Fibroblast of pulmonary artery (primary cell): ENCODE measurements around the gene ZDHHC8.

ENCODE experiments used
- DNase-seq: peaks from one replicate; pipeline ENCODE4 v3.0.0-alpha.2; 2010; ENCODE audit warnings: low read depth
- H3K4me3 ChIP-seq: replicated peaks from 2 replicates; pipeline ENCODE4 v1.5.1; 2011; ENCODE audit warnings: low read depth, mild to moderate bottlenecking, control low read depth, low read length, moderate library complexity
- TF ChIP-seq, protein P1 (sequence below): IDR thresholded peaks from 2 replicates; pipeline ENCODE4 v1.5.1; 2011; ENCODE audit warnings: mild to moderate bottlenecking, control low read depth, low read length, inconsistent platforms; ENCODE audit errors: missing control alignments

Gene ZDHHC8

DNA sequence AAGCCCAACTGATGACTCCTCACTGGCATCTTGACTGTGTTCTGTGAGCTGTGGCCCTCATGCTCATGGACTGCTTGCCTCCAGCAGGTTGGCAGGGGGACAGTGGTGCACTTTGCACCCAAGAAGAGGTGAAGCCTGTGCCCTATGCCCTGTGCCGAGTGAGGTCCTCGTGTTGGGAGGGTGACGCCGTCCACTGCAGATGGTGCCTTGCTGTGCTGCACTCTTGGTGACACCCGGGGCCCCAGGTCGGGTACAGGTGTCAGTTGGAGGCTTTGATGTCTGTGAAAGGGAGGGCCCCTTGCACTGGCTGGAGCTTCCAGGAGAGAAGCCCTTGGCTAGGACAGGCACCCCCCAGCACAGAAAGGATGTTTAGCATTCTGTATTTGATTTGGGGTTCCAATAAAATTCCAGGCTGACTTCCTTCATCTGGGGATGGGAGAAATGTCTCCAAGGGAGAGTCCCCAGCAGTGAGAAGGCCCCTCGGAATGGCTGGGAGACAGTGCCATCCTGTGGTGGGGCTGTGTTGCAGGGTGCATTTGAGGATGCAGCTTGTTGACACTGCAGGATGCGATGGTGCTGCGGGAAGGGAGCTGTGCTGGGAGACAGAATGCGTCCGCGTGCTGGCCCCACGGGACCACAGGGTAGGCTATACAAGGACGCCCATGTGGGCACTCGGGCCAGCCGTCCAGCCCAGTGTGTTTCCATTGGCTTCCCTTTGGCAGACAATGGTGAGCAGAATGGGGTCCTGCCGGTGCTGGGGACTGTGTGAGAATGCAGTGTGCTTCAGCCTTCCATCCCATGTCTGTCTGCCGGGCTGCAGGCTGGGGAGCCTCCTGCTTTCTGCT, 2.5 kb upstream of the ZDHHC8 start:
- no peak overlapping the region for H3K4me3 ChIP-seq
- TF ChIP-seq, protein P1, sequence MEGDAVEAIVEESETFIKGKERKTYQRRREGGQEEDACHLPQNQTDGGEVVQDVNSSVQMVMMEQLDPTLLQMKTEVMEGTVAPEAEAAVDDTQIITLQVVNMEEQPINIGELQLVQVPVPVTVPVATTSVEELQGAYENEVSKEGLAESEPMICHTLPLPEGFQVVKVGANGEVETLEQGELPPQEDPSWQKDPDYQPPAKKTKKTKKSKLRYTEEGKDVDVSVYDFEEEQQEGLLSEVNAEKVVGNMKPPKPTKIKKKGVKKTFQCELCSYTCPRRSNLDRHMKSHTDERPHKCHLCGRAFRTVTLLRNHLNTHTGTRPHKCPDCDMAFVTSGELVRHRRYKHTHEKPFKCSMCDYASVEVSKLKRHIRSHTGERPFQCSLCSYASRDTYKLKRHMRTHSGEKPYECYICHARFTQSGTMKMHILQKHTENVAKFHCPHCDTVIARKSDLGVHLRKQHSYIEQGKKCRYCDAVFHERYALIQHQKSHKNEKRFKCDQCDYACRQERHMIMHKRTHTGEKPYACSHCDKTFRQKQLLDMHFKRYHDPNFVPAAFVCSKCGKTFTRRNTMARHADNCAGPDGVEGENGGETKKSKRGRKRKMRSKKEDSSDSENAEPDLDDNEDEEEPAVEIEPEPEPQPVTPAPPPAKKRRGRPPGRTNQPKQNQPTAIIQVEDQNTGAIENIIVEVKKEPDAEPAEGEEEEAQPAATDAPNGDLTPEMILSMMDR = peak; percentile 36
- peak; percentile 30 for DNase-seq

DNA sequence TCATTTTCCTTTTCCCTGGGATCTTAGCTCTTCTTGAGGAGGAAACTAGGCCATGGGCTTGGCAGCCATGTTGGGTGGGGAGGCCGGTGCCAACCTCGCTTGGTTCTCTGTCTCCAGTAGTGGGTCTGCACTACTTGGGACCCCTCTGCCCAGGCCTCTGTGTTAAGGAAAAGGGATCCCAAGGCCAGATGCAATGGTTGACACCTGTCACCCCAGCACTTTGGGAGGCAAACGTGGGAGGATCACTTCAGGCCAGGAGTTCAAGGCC, 1.9 kb upstream of the ZDHHC8 start:
- no peak for DNase-seq
- no peak overlapping the region for H3K4me3 ChIP-seq
- TF ChIP-seq, protein P1 = no peak

DNA sequence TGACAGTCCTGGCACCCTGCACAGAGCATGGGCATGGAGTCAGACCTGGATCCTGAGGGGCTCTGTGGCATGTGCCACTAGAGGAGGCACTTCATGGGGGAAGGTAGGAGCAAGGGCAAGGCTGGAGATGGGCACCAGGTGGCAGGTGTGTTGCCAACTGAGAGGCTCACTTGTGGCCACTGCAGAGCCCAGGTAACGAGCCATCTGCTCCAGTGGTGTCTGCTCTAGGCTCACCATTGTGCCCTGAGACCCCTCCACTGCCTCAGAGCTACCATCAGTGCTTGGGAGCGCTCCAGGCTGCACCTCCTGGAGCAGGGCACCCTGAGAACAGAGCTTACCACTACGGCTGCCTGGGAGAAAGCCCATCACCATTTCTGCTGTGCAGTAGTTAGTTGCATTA, 1.3 kb upstream of the ZDHHC8 start:
- DNase-seq = no peak
- H3K4me3 ChIP-seq = no peak overlapping the region
- TF ChIP-seq, protein P1 = no peak

DNA sequence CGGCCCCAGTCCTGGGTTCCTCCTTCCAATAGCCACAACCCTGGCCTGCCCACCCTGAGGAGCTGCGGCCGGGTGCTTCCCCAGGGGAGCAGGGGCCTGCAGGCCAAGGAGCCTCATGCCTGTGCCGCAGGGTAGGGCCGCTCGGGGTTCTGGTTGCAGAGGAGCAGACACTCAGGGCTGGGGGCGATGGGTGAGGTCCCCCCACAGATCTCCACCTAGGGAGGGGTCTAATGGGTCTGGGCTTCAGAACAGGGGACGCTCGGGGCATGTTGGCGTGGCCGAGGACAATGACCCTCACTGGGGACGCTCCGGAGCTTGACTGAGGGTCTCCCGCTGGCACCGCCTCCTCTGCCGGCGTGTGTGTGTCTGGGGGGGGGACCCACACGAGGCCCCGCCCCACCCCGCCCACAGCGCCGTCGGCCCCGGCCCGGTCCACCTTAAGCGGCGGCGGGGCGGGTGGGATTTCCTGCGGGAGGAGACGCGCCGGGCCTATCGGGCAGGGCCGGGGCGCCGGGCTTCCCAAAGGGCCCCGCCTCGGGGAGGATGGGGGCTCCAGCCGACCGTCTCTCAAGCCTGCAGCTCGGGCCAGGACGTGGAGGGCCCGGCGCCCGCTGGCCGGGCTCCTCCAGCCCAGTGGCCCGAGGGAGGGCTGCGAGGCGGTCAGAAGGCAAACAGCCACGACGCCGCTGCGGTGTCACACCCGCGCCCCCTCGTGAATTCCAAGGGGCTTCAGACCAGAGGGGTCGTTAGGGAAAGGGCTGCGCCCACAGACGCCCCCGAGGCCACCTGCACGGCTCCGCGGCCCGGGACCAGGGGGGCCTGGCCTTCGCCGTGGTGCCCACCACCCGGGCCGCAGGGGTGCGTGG, 640 bp upstream of the ZDHHC8 start:
- TF ChIP-seq, protein P1 = no peak
- peak; percentile 77 for DNase-seq
- peak overlapping the region; percentile 76 for H3K4me3 ChIP-seq

DNA sequence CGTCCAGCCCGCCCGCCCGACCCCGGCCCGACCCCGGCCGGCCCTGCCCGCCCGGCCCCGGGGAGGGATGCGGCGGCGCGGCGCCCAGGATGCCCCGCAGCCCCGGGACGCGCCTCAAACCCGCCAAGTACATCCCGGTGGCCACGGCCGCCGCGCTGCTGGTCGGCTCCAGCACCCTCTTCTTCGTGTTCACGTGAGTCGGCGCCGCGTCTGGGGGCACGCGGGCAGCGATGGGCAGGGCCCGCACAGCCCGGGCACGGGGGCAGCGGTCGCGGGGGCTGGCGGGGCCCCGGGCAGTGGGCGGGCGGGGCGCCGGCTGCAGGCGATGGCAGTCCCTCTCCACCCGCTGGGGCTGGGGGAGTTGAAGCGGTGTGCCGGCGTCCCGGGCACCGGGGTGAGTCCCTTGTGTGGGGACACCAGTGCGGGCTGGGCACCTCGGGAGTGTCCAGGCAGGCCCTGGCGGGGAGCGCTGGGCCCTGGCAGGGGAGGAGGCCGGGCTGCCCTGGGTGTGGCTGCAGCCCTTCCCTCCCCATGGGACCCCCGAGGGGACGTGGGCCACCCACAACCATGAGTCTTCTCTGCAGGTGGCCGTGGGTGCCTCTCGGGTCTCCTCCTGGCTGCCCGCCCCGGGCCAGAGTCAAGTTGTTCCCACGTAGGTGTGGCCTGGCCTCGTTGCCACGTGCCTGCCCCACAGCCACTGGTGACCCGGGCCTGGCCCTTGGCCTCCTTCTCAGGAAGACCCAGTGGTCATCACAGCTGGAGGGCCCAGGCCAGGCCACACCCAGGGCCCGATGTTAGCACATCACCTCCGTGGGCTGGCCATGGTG, 468 bp downstream of the ZDHHC8 start:
- DNase-seq = no peak
- TF ChIP-seq, protein P1 = no peak
- H3K4me3 ChIP-seq = peak overlapping the region; percentile 76

DNA sequence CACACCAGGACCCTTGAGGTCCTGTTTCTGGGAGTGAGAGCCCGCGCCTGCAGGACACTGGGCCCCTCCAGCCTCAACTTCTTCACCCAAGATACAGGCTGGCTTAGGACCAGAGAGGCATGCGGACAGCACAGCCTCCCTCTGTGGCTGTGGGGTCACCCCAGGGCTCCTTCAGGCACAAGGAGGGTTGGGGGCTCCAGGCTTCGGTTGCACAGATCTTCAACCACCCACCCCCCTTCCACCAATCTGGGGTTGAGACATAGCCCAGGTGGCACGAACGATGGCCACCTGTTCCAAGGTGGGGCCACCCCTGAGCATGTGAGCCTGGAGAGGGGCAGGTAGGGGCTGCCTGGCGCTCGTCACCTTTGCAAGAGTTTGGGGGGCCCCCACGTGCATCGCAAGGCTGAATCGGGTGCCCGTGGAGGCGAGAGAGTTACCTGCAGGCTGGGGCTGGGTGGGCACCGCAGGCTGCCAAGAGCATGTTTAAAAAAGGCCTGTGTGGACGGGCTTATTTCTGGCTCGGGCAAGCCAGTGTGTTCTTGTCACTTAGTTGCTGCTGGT, 1.2 kb downstream of the ZDHHC8 start:
- DNase-seq = no peak
- TF ChIP-seq, protein P1 = no peak
- H3K4me3 ChIP-seq = peak overlapping the region; percentile 76
